Skeletal muscle tissue (tissue), 4 donors: ENCODE results near the gene SOCS4. TPM values are rescaled to one million over a fixed set of nuclear protein-coding genes. Genes with fewer than 3 reads are reported as not detected.
A peak's percentile ranks its signal among the peaks of the same experiment; 100 is the strongest.
"Not testable (repeated sequence)": the region's sequence is repeated elsewhere in the genome, so short reads cannot be mapped to it uniquely, and the experiment has no call there.

Source experiments
- H3K27ac ChIP-seq: one replicate; pipeline ENCODE4 v1.7.0; 2013; ENCODE audit warnings: mild to moderate bottlenecking, low read depth, low read length, inconsistent platforms
- H3K27me3 ChIP-seq, 3 donors: one replicate each; pipeline ENCODE4 v1.7.0; 2013; ENCODE audit warnings: low read length in 3 of 3; ENCODE audit not compliant: control insufficient read depth in 3 of 3, insufficient read depth in 3 of 3
- H3K36me3 ChIP-seq, 3 donors: one replicate each; pipeline ENCODE4 v1.7.0; 2013; ENCODE audit warnings: low read length in 3 of 3; ENCODE audit not compliant: control insufficient read depth in 3 of 3, insufficient read depth in 3 of 3
- H3K4me1 ChIP-seq, 3 donors: one replicate each; pipeline ENCODE4 v1.7.0; 2013; ENCODE audit warnings: low read length in 3 of 3, mild to moderate bottlenecking in 3 of 3; ENCODE audit not compliant: control insufficient read depth in 3 of 3, insufficient read depth in 3 of 3
- H3K4me3 ChIP-seq, 3 donors: one replicate each; pipeline ENCODE4 v1.7.0; 2013; ENCODE audit warnings: low read length in 3 of 3
- H3K9ac ChIP-seq, 3 donors: one replicate each; pipeline ENCODE4 v1.7.0; 2013; ENCODE audit warnings: low read length in 3 of 3, mild to moderate bottlenecking in 3 of 3, moderate library complexity in 2 of 3, low read depth in 1 of 3
- H3K9me3 ChIP-seq, 3 donors: one replicate each; pipeline ENCODE4 v1.7.0; 2013; ENCODE audit warnings: low read length in 3 of 3; ENCODE audit not compliant: control insufficient read depth in 3 of 3
- total RNA-seq: library from RNA; depleted of rRNA; stranded (reverse); fragments of >200 nt; gene quantifications from one replicate; pipeline ENCODE4 v1.2.3, GENCODE V29; 2014
- donor health status: Osteomylitis.

SOCS4 gene
- total RNA-seq, 1 donor from 2014 or later: 9.4 TPM

- not testable (repeated sequence) for H3K9me3 ChIP-seq, H3K4me3 ChIP-seq, H3K27me3 ChIP-seq, H3K9ac ChIP-seq, H3K27ac ChIP-seq
- peaks cover 4 to 11% (median 4%) of the 10 kb centered on the region in 3 donors for H3K4me1 ChIP-seq
- peaks cover 10 to 27% (median 13%) of the 10 kb centered on the region in 3 donors for H3K36me3 ChIP-seq
Measured at GRCh38 chr14:55064896-55065295, 37.9 kb downstream of the SOCS4 start.

- Histone ChIP-seq H3K36me3 (peaks cover 10 to 27% (median 13%) of the 10 kb centered on the region in 3 donors), H3K27me3 (no peaks in the 10 kb centered on the region), H3K4me3 (no peak overlapping the region), H3K4me1 (peaks cover 4 to 11% (median 4%) of the 10 kb centered on the region in 3 donors), H3K9me3 (no peaks in the 10 kb centered on the region), H3K9ac (no peak overlapping the region), H3K27ac (no peak overlapping the region)
Measured at GRCh38 chr14:55065411-55065810, 38.4 kb downstream of the SOCS4 start.

GRCh38 chr14:55066223-55066622, 39.2 kb downstream of the SOCS4 start:
- no peaks in the 10 kb centered on the region for H3K27me3 ChIP-seq
- H3K9ac ChIP-seq: no peak overlapping the region
- H3K4me1 ChIP-seq: peaks cover 4 to 11% (median 4%) of the 10 kb centered on the region in 3 donors
- peaks cover 10 to 27% (median 13%) of the 10 kb centered on the region in 3 donors for H3K36me3 ChIP-seq
- no peaks in the 10 kb centered on the region for H3K9me3 ChIP-seq
- no peak overlapping the region for H3K27ac ChIP-seq
- H3K4me3 ChIP-seq: no peak overlapping the region

GRCh38 chr14:55070981-55071411, 44.0 kb downstream of the SOCS4 start:
- Histone ChIP-seq H3K9me3 (no peaks in the 10 kb centered on the region), H3K4me3 (no peak overlapping the region), H3K4me1 (peaks cover 5 to 18% (median 10%) of the 10 kb centered on the region in 3 donors), H3K27me3 (no peaks in the 10 kb centered on the region), H3K36me3 (peaks cover 0 to 7% (median 2%) of the 10 kb centered on the region in 3 donors), H3K9ac (no peak overlapping the region), H3K27ac (no peak overlapping the region)

GRCh38 chr14:55071870-55072640, 45.0 kb downstream of the SOCS4 start:
- Histone ChIP-seq H3K4me3 (peak overlapping the region; percentile 23 to 52 (median 35)), H3K27ac (peak overlapping the region; percentile 29), H3K4me1 (peaks cover 5 to 18% (median 10%) of the 10 kb centered on the region in 3 donors), H3K36me3 (peaks cover 0 to 2% (median 0%) of the 10 kb centered on the region in 3 donors), H3K27me3 (no peaks in the 10 kb centered on the region), H3K9ac (peak overlapping the region; percentile 41 to 69 (median 60)), H3K9me3 (no peaks in the 10 kb centered on the region)

- H3K9ac ChIP-seq: no peak overlapping the region
- no peak overlapping the region for H3K27ac ChIP-seq
- peaks cover 5 to 18% (median 10%) of the 10 kb centered on the region in 3 donors for H3K4me1 ChIP-seq
- H3K27me3 ChIP-seq: no peaks in the 10 kb centered on the region
- H3K36me3 ChIP-seq: no peaks in the 10 kb centered on the region
- H3K9me3 ChIP-seq: no peaks in the 10 kb centered on the region
- H3K4me3 ChIP-seq: no peak overlapping the region
Measured at GRCh38 chr14:55073856-55074255, 46.8 kb downstream of the SOCS4 start.

GRCh38 chr14:55074662-55075061, 47.6 kb downstream of the SOCS4 start:
- H3K36me3 ChIP-seq: no peaks in the 10 kb centered on the region
- no peak overlapping the region for H3K9ac ChIP-seq
- H3K27ac ChIP-seq: no peak overlapping the region
- H3K9me3 ChIP-seq: no peaks in the 10 kb centered on the region
- no peak overlapping the region for H3K4me3 ChIP-seq
- H3K4me1 ChIP-seq: peaks cover 5 to 18% (median 10%) of the 10 kb centered on the region in 3 donors
- H3K27me3 ChIP-seq: no peaks in the 10 kb centered on the region

GRCh38 chr14:55075628-55076175, 48.7 kb downstream of the SOCS4 start:
- Histone ChIP-seq H3K27me3 (no peaks in the 10 kb centered on the region), H3K4me1 (peaks cover 5 to 18% (median 10%) of the 10 kb centered on the region in 3 donors), H3K9ac (no peak overlapping the region), H3K9me3 (no peaks in the 10 kb centered on the region), H3K4me3 (no peak overlapping the region), H3K27ac (no peak overlapping the region), H3K36me3 (no peaks in the 10 kb centered on the region)

GRCh38 chr14:55077170-55078151, 50.4 kb downstream of the SOCS4 start:
- H3K4me3 ChIP-seq: no peak overlapping the region
- H3K4me1 ChIP-seq: peaks cover 0 to 9% (median under 1%) of the 10 kb centered on the region in 3 donors
- H3K9ac ChIP-seq: no peak overlapping the region
- no peaks in the 10 kb centered on the region for H3K27me3 ChIP-seq
- H3K9me3 ChIP-seq: no peaks in the 10 kb centered on the region
- no peak overlapping the region for H3K27ac ChIP-seq
- H3K36me3 ChIP-seq: no peaks in the 10 kb centered on the region
